Transverse colon (tissue), 4 donors: ENCODE data around the gene FAM25G. TPM values are rescaled to one million over a fixed set of nuclear protein-coding genes. Genes with fewer than 3 reads are reported as not detected.
"Not testable (repeated sequence)": the region's sequence is repeated elsewhere in the genome, so short reads cannot be mapped to it uniquely, and the experiment has no call there.

Source experiments
- DNase-seq: peaks from one replicate; pipeline ENCODE4 v3.0.0-alpha.2; 2019
- H3K27ac ChIP-seq, 4 donors: fragments of 200-600 bp; sonication (generic); 2 replicates each; pipeline ENCODE4 v1.5.1; 2016 to 2018; ENCODE audit warnings: inconsistent platforms in 4 of 4
- H3K27me3 ChIP-seq: fragments of 200-600 bp; sonication (generic); 2 replicates; pipeline ENCODE4 v1.5.1; 2017; ENCODE audit warnings: inconsistent platforms
- H3K36me3 ChIP-seq, 4 donors: fragments of 200-600 bp; sonication (generic); 2 replicates each; pipeline ENCODE4 v1.5.1; 2017 to 2019; ENCODE audit warnings: inconsistent platforms in 4 of 4
- H3K4me1 ChIP-seq, 4 donors: fragments of 200-600 bp; sonication (generic); 2 replicates each; pipeline ENCODE4 v1.5.1; 2017 to 2020; ENCODE audit warnings: inconsistent platforms in 4 of 4
- H3K4me3 ChIP-seq, 4 donors: fragments of 200-600 bp; sonication (generic); 1 replicate in 1 of 4; 2 replicates in 3 of 4; pipeline versions ENCODE4 v1.5.1 to v1.6.1; 2017 to 2019; ENCODE audit warnings: inconsistent platforms in 4 of 4
- H3K9me3 ChIP-seq, 2 donors: fragments of 200-600 bp; sonication (generic); 2 replicates each; pipeline ENCODE4 v1.5.1; 2017 to 2019; ENCODE audit warnings: inconsistent platforms in 2 of 2
- WGBS, 2 donors: methylation state at CpG; one replicate each; pipeline ENCODE4 v1.1.5; 2018; ENCODE audit warnings: low coverage in 1 of 2; 5-methylcytosine and 5-hydroxymethylcytosine counted together
- in situ Hi-C, 4 donors: fragments of 200-750 bp; cut with MboI; loops; one replicate each; pipeline versions ENCODE4 v1.15.0 to v1.15.1; 2017; ENCODE audit warnings: low sequenced_read_pairs in 3 of 4, low pct_ligation_motif_present in 1 of 4, low pct_unique_long_range_greater_than_20kb in 1 of 4
- intact Hi-C: fragments of 100-400 bp; cut with DNase I; formaldehyde crosslinking; loops from one replicate; pipeline ENCODE4 v1.15.1; 2023; ENCODE audit warnings: low total_unique reads
- total RNA-seq, 4 donors: library from RNA; depleted of rRNA; stranded (reverse); fragments of >200 nt; gene quantifications; one replicate each; pipeline ENCODE4 v1.1.0, GENCODE V29; 2016

Gene FAM25G
- total RNA-seq, 4 donors from 2014 or later, result not detected

DNA sequence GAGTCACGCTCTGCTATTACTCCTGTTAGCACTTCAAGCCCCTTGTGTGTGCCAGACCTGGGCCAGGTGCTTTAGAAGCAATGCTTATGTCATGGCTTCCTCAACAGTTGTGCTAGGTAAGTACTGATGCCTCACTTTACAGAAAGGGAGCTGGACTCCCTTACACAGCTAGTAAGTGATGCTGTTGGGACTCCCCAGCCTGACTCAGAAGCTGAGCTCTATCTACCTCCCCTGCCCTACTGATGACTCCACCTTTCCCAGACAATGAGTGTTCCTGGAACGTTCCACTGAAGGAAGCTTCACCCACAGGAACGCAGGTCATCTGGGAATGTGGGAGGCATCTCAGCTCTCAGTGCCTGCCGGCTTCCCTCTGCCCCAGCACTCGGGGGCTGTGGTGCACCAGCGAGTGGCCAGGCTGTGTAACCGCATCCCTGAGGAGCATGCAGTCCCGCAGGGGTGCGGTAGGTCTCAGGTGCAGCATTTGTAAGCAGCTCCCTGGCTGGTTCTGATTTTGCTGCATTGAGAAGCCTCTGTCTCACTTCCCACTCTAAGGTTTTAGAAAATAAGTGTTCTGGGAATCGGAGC lies 10.2 kb downstream of the FAM25G start:
- H3K36me3 ChIP-seq, H3K27me3 ChIP-seq, in situ Hi-C loops, H3K9me3 ChIP-seq, H3K4me1 ChIP-seq, H3K4me3 ChIP-seq, intact Hi-C loops, H3K27ac ChIP-seq, DNase-seq: not testable (repeated sequence)
- no CpG with 5 or more reads among the region's 10 CpGs for WGBS, 2 donors

DNA sequence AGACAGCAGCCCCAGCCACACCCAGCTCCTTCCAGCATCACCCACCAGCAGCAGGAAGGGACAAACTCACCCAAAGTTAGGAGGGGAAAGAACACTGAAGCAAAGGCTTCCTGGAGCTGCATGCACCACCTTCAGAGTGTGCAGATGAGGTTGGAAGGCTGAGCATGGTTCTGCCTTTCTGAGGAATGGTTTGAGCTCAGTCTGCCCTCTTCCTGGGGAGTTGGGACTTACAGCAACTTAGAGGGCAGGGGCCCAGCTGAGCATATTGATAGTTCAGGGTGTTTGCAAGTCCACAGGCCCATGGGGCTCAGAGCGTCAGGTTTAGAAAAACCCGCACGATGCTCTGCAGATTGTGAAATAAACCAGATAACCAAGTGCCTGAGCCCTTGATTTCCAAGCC lies 11.4 kb downstream of the FAM25G start:
- intact Hi-C loops, H3K9me3 ChIP-seq, H3K27ac ChIP-seq, H3K4me1 ChIP-seq, H3K27me3 ChIP-seq, H3K4me3 ChIP-seq, H3K36me3 ChIP-seq, in situ Hi-C loops, DNase-seq: not testable (repeated sequence)
- WGBS, 2 donors, result no CpG with 5 or more reads among the region's 3 CpGs

DNA sequence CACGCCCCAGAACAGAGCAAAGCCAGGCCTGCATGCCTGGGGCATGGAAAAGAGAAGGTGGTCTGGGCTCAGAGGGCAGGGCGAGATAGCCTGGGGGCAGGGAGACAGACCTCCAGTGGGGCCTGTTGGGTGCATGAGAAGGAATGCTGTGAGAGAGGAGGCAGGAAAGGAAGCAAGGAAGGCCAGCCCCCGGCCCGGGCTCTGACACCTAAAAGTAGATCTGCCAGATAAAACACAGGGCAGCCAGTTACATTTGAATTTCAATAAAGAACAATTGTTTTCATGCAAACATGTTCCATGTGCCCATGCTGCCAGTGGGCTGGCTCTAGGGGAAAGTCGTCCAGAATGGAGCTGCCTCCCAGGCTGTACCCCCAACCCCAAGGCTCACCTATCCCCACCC lies 13.4 kb downstream of the FAM25G start:
- H3K4me1 ChIP-seq, intact Hi-C loops, DNase-seq, H3K27ac ChIP-seq, H3K4me3 ChIP-seq, H3K9me3 ChIP-seq, H3K27me3 ChIP-seq, in situ Hi-C loops, H3K36me3 ChIP-seq: not testable (repeated sequence)
- 65% methylated on average over 3 of the region's 5 CpGs; no CpG with 5 or more reads in 1 of the 2 donors for WGBS, 2 donors

DNA sequence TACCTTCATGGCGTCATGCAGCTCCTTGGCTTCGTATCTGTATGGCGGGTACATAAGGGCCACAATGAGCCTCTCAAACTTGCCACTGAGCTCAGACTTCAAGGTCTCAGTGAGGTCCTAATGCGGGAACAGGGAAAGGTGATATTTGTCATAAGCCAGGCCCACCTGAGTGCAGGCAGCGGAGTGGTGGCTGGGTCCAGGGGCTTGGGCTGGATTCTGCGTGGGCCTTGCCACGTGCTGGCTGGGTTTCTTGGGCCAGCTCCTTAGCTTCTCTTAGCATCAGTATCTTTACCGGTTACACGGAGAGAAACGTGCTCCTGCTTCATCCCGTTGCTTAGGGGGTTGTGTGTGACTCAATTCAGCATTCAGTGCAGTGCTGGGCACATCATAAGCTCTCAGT lies 14.4 kb downstream of the FAM25G start:
- DNase-seq, in situ Hi-C loops, H3K4me1 ChIP-seq, intact Hi-C loops, H3K36me3 ChIP-seq, H3K9me3 ChIP-seq, H3K4me3 ChIP-seq, H3K27me3 ChIP-seq, H3K27ac ChIP-seq: not testable (repeated sequence)
- WGBS, 2 donors, result 94% methylated on average over 6 of the region's 11 CpGs; no CpG with 5 or more reads in 1 of the 2 donors

DNA sequence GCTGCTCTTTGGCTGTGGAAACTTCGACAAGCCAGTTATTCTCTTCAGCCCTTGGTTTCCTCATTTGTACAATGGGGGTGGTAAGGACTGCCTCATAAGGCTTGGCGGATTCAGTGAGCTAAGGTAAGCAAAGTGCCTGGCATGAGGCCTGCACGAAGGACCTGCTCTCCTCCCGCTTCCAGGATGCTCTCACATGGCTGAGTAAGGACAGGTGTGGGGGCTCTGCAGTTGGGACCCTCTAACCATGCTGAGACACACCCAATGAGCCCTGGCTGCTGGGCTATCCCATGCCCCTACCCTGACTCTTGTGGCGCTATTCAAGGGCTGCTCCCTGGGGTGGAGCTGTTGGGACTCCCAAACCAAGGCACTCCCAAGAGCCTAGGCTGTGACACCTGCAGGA lies 16.4 kb downstream of the FAM25G start:
- H3K27ac ChIP-seq, H3K36me3 ChIP-seq, H3K4me3 ChIP-seq, in situ Hi-C loops, intact Hi-C loops, H3K4me1 ChIP-seq, H3K9me3 ChIP-seq, H3K27me3 ChIP-seq, DNase-seq: not testable (repeated sequence)
- 100% methylated on average over 3 of the region's 5 CpGs; no CpG with 5 or more reads in 1 of the 2 donors for WGBS, 2 donors

DNA sequence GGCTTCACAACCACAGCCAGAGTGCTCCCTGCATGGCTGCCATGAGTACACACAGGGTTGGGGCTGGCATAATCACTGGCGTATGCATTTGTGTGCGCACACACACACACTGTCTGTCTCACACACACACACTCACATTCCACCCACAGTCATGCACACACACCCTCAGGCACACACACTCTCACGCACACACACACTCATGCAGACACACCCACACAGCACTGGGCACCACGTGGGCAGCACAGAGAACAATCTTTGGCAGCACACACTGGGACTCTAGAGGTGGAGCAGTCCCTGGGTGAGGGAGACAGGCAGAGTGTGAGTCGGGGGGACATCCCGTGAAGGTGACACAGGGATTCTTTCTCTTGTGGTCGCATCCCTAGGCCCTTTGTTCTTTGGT lies 18.0 kb downstream of the FAM25G start:
- H3K27ac ChIP-seq, H3K36me3 ChIP-seq, H3K4me1 ChIP-seq, in situ Hi-C loops, intact Hi-C loops, H3K9me3 ChIP-seq, DNase-seq, H3K4me3 ChIP-seq, H3K27me3 ChIP-seq: not testable (repeated sequence)
- WGBS, 2 donors, result no CpG with 5 or more reads among the region's 7 CpGs

DNA sequence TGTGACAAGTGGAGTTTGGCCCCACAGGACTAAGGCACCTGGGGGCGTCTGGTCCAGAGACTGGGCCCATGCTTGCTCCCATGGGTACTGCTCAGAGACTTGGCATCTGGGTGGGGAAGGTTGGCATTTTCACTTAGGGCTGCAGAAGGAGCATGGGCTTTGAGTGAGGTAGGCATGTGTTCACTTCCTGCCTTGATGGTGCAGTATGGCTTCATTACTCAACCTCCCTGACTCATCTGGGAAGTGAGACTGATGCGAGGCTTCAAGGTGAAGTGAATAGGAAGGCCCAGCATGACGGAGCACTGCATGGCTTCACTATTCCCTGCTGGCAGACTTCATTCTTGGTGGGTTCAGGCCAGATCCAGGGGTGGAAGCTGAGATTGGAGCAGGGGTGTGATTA lies 18.9 kb downstream of the FAM25G start:
- H3K27me3 ChIP-seq, H3K36me3 ChIP-seq, H3K4me1 ChIP-seq, in situ Hi-C loops, H3K9me3 ChIP-seq, intact Hi-C loops, H3K27ac ChIP-seq, H3K4me3 ChIP-seq, DNase-seq: not testable (repeated sequence)
- no CpG with 5 or more reads among the region's 3 CpGs for WGBS, 2 donors

DNA sequence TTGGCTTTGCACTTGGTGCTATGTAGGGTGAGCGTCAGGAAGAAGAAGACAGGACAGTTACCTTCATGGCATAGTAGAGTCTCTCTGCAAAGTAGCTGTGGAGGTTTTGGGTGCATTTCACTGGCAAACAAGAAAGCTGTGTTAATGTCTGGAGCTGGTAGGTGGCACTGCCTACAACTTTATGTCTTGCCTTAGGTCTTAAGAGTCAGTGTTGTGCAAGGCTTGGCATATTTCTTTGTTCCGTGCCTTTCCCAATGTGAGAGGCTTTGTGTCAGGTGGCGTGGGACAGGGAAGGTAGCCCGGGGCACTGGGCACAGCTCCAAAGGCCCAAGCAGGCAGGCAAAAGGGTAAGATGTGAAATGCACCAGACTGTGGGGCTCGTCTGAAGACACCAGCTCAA lies 19.4 kb downstream of the FAM25G start:
- in situ Hi-C loops, H3K27me3 ChIP-seq, H3K9me3 ChIP-seq, H3K4me1 ChIP-seq, H3K4me3 ChIP-seq, DNase-seq, H3K27ac ChIP-seq, H3K36me3 ChIP-seq, intact Hi-C loops: not testable (repeated sequence)
- WGBS, 2 donors, result no CpG with 5 or more reads among the region's 5 CpGs

DNA sequence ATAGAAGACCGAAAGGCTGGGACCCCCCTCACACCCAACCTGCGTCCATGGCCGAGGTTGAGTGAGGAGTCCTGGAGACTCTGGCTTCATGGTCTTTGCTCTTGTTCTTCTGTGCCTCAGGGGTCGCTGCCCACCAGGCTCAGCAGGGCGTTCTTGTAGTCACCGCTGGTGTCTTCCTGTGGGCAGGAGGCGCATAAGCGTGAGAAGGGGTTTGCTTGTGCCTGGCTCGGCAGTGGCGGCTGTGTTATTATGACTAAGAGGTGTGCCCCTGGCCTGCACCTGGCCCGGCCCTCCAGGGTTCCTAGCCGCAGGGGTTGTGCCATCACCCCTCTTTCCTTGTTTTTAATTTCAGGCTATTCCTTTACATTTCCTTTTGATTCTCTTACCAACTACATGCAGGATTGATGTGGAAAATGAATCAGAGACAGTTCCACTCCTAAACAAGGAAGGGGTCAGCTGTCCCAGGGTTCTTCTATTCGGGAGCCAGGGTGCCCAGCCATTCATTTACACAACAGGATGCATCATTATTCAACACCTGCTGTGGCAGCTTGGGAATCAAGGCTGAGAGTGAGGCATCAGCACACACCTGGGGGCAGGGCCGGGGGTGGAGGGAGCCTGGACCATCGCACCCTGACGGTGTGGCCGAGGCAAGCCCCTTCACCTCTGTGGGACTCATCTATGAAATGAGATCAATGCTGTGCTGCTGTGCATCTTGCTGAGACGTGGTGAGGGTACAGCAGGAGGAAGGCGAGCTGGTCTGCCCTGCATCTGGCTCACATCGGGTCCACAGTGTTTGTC lies 22.6 kb downstream of the FAM25G start:
- H3K4me3 ChIP-seq, H3K36me3 ChIP-seq, H3K9me3 ChIP-seq, DNase-seq, H3K27me3 ChIP-seq, H3K27ac ChIP-seq, H3K4me1 ChIP-seq, in situ Hi-C loops, intact Hi-C loops: not testable (repeated sequence)
- WGBS, 2 donors, result 83% methylated on average over 11 of the region's 20 CpGs; no CpG with 5 or more reads in 1 of the 2 donors

DNA sequence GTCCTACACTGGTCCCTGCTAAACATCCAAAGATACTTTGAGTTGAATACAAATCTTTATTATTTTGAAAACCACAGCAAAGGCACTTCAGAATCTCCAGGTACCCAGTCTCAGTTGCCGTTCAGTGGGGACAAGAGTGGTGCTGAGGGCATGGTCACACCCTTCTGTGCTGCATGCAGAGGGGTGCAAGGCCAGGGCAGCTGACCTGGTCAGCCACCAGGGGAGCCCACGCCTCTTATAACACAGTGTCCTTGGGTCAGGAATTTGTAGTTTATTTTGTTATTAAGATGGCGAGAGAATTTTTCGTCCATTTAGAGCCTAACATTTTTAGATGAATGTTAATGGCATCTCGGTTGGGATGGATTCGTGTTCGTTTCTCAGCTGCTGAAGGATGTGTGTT lies 23.5 kb downstream of the FAM25G start:
- H3K36me3 ChIP-seq, H3K27me3 ChIP-seq, H3K27ac ChIP-seq, H3K4me3 ChIP-seq, H3K9me3 ChIP-seq, H3K4me1 ChIP-seq, DNase-seq, intact Hi-C loops, in situ Hi-C loops: not testable (repeated sequence)
- 87% methylated on average over 4 of the region's 7 CpGs; no CpG with 5 or more reads in 1 of the 2 donors for WGBS, 2 donors

DNA sequence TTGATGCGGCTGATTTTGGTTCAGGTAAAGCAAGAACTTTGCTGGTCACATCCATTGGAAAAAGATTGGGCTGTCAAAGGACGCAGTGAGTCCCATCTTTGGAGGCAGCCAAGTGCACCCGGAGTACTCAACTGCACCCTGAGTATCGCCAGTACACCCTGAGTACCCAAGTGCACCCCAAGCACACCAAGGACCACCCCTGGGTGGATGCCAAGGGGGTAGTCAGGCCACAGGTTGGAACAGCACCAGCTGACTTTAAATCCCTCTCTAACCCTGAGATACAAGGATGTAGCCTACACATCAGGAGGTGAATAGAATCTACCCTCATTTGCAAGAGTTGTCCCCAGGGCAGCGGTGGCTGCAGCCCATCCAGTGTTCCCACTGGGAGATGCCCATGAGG lies 24.0 kb downstream of the FAM25G start:
- in situ Hi-C loops, intact Hi-C loops, H3K36me3 ChIP-seq, DNase-seq, H3K27ac ChIP-seq, H3K4me1 ChIP-seq, H3K9me3 ChIP-seq, H3K4me3 ChIP-seq, H3K27me3 ChIP-seq: not testable (repeated sequence)
- WGBS, 2 donors, result 94% methylated on average over 3 of the region's 5 CpGs; no CpG with 5 or more reads in 1 of the 2 donors
